Type B pancreatic cell (in vitro differentiated cells): ENCODE data around the gene CXCL17. TPM values are rescaled to one million over a fixed set of nuclear protein-coding genes. Genes with fewer than 3 reads are reported as not detected.

Experiments used
- DNase-seq: peaks from one replicate; pipeline ENCODE4 v3.0.0; 2021; ENCODE audit warnings: mixed read lengths; ENCODE audit not compliant: unreplicated experiment; ENCODE audit errors: extremely low spot score
- H3K27ac Mint-ChIP-seq: 2 replicates; pipeline ENCODE4 v1.8.0; 2021; ENCODE audit warnings: mild to moderate bottlenecking, mixed read lengths
- H3K27me3 Mint-ChIP-seq: 2 replicates; pipeline ENCODE4 v1.8.0; 2021; ENCODE audit warnings: mixed read lengths
- H3K36me3 Mint-ChIP-seq: 2 replicates; pipeline ENCODE4 v1.8.0; 2021; ENCODE audit warnings: mixed read lengths
- H3K4me1 Mint-ChIP-seq: one replicate; pipeline ENCODE4 v1.8.0; 2021; ENCODE audit warnings: mixed read lengths; ENCODE audit not compliant: unreplicated experiment
- H3K4me3 Mint-ChIP-seq: 2 replicates; pipeline ENCODE4 v1.8.0; 2021; ENCODE audit warnings: mild to moderate bottlenecking, mixed read lengths
- H3K9me3 Mint-ChIP-seq: 2 replicates; pipeline ENCODE4 v1.8.0; 2021; ENCODE audit warnings: mixed read lengths
- total RNA-seq: library from RNA; stranded (reverse); gene quantifications from 2 replicates; pipeline ENCODE4 v1.2.1, GENCODE V29; 2021; ENCODE audit warnings: low replicate concordance
- TF ChIP-seq, protein P1 (sequence below): fragments of 200-600 bp; sonication (generic); conservative IDR thresholded peaks from 2 replicates; pipeline ENCODE4 v1.5.0; 2021; ENCODE audit warnings: antibody characterized with exemption, mild to moderate bottlenecking

Gene CXCL17
- total RNA-seq, 1 donor from 2014 or later, result 3.2 TPM

DNA sequence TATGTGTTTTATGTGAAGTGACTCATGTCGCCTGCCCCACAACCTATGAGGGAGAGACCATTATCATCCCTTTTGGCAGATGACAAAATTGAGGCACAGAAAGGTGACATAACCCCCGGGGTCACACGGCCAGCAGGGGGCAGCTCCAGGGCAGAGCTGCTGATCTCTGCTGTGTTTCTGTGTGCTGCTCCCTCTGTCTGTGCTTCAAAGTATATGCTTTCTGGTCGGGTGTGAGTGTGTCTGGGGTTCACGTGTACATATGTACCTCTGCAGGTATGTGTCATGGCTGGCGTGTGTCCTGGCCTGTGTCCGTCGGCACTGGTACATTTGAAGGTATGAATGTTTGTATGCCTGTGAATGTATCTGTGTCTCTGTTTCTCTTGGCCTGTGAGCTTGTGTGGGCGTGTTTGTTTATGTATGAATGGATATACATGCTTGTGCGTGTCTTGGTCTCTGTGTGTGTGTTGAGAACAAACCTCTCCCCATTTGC is 22.6 kb downstream of the CXCL17 start:
- peaks cover 4% of the 10 kb centered on the region for H3K27me3 Mint-ChIP-seq
- TF ChIP-seq, protein P1, sequence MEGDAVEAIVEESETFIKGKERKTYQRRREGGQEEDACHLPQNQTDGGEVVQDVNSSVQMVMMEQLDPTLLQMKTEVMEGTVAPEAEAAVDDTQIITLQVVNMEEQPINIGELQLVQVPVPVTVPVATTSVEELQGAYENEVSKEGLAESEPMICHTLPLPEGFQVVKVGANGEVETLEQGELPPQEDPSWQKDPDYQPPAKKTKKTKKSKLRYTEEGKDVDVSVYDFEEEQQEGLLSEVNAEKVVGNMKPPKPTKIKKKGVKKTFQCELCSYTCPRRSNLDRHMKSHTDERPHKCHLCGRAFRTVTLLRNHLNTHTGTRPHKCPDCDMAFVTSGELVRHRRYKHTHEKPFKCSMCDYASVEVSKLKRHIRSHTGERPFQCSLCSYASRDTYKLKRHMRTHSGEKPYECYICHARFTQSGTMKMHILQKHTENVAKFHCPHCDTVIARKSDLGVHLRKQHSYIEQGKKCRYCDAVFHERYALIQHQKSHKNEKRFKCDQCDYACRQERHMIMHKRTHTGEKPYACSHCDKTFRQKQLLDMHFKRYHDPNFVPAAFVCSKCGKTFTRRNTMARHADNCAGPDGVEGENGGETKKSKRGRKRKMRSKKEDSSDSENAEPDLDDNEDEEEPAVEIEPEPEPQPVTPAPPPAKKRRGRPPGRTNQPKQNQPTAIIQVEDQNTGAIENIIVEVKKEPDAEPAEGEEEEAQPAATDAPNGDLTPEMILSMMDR, result peak; percentile 68
- H3K9me3 Mint-ChIP-seq, result no peaks in the 10 kb centered on the region
- peak overlapping the region; percentile 27 for H3K4me3 Mint-ChIP-seq
- H3K36me3 Mint-ChIP-seq, result peaks cover 6% of the 10 kb centered on the region
- DNase-seq, result no peak
- peak overlapping the region; percentile 9 for H3K27ac Mint-ChIP-seq
- peaks cover 28% of the 10 kb centered on the region for H3K4me1 Mint-ChIP-seq

DNA sequence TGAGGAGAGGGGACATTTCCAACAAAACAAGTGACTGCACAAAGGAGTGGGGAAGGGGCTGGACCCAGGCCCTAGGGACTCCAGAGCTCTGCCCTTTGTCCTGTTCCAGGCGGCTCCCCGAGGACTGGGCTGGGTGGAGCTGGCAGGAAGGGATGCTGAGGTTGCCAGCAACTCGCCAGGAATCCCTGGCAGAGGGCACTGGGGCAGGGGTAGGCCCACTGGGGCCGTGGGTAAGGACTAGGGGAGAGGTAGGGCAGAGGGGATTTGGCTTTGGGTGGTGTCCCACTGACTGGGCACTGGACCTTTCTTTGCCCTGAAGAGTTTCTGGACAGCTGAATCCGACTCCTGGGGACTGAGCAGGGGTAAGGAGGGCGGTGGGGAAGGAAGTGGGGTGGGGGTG is 23.4 kb downstream of the CXCL17 start:
- H3K27ac Mint-ChIP-seq, result no peak overlapping the region
- peaks cover 28% of the 10 kb centered on the region for H3K4me1 Mint-ChIP-seq
- H3K4me3 Mint-ChIP-seq, result no peak overlapping the region
- no peaks in the 10 kb centered on the region for H3K27me3 Mint-ChIP-seq
- DNase-seq, result no peak
- no peaks in the 10 kb centered on the region for H3K9me3 Mint-ChIP-seq
- TF ChIP-seq, protein P1, result no peak
- peaks cover 6% of the 10 kb centered on the region for H3K36me3 Mint-ChIP-seq

DNA sequence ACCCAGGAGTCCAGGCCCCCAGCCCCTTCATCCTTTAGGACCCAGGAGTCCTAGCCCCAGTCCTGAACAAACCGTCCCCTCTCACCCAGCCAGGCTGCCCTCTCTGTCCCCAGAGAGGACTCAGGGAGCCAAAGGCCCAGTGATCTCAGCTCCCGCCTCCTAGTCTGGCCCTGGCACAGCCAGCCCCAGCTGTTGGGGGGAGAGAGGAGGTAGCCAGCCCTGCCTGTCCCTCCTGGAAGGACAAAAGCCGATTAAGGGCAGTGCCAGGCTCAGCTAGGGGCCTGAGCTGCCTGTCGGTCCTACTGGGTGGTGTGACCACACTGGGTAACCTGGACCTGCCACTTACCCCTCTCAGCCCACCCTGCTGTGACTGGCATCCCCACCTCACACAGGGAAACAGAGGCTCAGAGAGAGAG is 30.1 kb downstream of the CXCL17 start:
- H3K4me3 Mint-ChIP-seq, result no peak overlapping the region
- no peaks in the 10 kb centered on the region for H3K27me3 Mint-ChIP-seq
- no peaks in the 10 kb centered on the region for H3K9me3 Mint-ChIP-seq

DNA sequence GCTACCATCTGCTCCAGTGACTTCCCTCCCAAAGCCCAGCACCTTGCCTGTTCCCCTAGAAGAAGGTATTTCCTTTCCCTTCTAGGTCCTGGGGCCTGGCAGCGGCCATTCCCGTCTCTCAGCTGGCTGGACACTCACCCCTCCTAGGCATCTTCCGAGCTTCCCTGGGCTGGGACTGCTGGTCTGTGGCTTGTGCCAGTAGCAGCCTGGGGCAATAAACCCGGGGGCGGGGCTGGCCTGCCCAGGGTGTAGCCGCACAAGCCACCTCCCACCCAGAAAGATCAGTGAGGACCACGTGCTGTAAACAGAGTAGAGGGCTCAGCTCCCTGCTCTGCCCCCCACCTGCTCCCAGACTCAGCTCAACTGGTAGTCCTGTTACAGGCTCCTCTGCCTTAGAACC is 30.5 kb downstream of the CXCL17 start:
- TF ChIP-seq, protein P1, result no peak
- H3K27ac Mint-ChIP-seq, result no peak overlapping the region
- no peaks in the 10 kb centered on the region for H3K27me3 Mint-ChIP-seq
- no peaks in the 10 kb centered on the region for H3K9me3 Mint-ChIP-seq
- H3K4me1 Mint-ChIP-seq, result peaks cover 13% of the 10 kb centered on the region
- H3K36me3 Mint-ChIP-seq, result no peaks in the 10 kb centered on the region
- DNase-seq, result no peak
- no peak overlapping the region for H3K4me3 Mint-ChIP-seq

More for the DNA sequence above, 30.1 kb downstream of the CXCL17 start:
- Mint-ChIP-seq H3K36me3 (no peaks in the 10 kb centered on the region), H3K4me1 (peaks cover 13% of the 10 kb centered on the region), H3K27ac (no peak overlapping the region)
- TF ChIP-seq, protein P1, result no peak
- DNase-seq, result no peak

DNA sequence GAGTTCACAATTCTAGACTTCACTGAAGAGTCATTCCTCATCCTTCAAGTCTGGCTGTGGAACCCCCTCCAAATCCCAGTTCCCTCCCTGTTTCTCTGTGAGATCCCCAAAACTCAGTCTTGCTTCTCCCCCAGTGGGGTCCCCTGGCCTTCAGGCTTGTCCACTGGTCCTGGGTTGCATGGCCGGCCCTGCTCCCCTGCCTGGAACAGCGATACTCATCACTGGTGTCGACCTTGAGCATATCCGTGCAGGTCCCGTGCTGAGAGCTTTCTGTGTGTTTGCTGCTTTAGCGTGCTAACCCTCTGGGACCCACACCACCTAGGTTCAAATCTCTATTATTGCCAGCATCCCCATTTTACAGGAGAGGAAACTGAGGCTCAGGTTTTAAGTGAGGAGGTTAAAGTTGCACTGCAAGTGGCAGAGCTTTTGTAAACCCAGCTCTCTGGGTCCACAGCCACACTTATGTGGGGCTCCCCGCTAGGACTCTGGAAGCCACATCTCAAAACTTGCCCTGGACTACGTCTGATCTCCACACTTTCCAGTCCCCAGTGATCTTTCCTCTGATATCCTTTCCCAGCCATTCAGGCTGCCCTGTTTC is 31.1 kb downstream of the CXCL17 start:
- H3K27me3 Mint-ChIP-seq, result no peaks in the 10 kb centered on the region
- no peaks in the 10 kb centered on the region for H3K9me3 Mint-ChIP-seq
- TF ChIP-seq, protein P1, result no peak
- H3K4me1 Mint-ChIP-seq, result peaks cover 13% of the 10 kb centered on the region
- no peaks in the 10 kb centered on the region for H3K36me3 Mint-ChIP-seq
- H3K27ac Mint-ChIP-seq, result no peak overlapping the region
- H3K4me3 Mint-ChIP-seq, result no peak overlapping the region
- DNase-seq, result no peak
